GM12801 (cell line): ENCODE measurements around the gene RAB7A.

Experiments
- TF ChIP-seq, protein P1 (sequence below): IDR thresholded peaks from one replicate; pipeline ENCODE4 v1.5.1; 2011; ENCODE audit warnings: control low read depth; ENCODE audit not compliant: insufficient read length; ENCODE audit errors: extremely low read depth

Gene RAB7A

DNA sequence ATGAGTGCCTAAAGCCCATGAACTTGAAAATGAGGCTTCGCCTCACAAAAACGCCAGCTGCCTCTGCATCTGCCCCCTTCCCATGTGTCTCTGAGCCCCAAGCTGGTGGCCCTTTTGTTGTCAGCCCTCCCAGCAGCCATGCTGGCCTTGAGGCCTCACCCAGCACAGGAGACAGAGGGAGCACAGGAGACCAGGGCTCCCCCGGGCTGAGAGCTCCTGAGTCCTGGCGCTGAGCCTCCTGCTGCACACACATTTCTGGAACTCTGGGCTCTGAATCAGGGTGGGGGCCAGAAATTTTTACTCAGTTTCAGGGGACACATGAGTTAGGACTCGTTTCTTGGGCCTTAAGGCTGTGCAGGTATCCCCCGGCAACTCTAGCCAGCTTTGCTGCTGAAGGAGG, 97.0 kb downstream of the RAB7A start:
- TF ChIP-seq, protein P1, sequence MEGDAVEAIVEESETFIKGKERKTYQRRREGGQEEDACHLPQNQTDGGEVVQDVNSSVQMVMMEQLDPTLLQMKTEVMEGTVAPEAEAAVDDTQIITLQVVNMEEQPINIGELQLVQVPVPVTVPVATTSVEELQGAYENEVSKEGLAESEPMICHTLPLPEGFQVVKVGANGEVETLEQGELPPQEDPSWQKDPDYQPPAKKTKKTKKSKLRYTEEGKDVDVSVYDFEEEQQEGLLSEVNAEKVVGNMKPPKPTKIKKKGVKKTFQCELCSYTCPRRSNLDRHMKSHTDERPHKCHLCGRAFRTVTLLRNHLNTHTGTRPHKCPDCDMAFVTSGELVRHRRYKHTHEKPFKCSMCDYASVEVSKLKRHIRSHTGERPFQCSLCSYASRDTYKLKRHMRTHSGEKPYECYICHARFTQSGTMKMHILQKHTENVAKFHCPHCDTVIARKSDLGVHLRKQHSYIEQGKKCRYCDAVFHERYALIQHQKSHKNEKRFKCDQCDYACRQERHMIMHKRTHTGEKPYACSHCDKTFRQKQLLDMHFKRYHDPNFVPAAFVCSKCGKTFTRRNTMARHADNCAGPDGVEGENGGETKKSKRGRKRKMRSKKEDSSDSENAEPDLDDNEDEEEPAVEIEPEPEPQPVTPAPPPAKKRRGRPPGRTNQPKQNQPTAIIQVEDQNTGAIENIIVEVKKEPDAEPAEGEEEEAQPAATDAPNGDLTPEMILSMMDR, result no peak

DNA sequence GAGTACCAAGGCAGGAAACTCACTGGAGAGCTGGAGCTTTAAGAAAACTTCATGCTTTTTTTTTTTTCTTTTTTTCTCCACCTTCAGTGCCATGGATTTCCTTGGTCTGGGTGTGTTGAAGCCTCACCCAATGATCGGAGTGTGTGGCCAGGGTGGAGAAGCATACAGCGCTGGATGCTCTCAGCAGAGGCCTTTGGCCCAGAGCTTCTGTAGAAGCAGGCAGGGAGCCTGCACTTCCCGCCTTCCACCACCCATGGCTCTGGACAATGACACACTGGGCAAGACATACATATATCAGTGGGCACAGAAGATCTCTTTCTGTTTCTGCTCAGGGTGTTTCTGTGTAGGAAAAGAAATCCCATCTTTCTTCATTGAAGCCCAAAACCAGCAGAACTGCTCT, 97.6 kb downstream of the RAB7A start:
- TF ChIP-seq, protein P1, result no peak

DNA sequence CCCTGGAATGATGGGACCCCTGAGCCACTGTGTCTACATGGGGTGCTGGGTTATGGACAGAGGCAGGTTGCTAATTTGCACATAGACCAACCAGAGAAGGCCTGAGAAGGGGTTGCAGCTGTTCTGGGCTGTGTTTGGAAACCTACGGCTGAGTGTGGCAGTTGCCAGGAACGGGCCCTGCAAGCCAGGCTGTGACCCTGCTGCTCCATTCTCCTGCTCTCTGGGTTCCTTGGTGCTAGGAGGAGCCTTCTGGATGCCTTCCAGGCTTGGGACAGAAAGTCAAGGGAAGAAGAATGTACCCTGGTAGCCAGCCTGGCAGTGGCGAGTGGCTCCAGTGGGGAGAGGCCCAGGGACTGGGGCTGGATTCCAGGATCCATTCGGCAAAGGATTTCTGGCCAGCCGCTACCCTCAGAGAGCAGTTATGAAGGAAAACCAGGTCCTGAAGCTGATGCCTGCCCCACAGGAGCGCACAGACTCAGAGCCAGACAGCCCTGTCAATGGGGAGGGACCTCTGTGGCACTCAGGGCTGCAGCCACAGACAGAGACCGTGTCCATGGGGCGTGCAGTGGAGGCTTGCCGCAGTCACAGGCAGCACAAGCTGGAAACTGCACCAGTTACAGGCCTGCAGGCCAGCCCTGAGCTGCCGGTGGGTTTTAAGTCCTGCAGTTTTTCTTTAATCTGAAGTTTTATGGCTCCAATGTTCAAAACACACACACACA, 98.3 kb downstream of the RAB7A start:
- TF ChIP-seq, protein P1, result no peak

DNA sequence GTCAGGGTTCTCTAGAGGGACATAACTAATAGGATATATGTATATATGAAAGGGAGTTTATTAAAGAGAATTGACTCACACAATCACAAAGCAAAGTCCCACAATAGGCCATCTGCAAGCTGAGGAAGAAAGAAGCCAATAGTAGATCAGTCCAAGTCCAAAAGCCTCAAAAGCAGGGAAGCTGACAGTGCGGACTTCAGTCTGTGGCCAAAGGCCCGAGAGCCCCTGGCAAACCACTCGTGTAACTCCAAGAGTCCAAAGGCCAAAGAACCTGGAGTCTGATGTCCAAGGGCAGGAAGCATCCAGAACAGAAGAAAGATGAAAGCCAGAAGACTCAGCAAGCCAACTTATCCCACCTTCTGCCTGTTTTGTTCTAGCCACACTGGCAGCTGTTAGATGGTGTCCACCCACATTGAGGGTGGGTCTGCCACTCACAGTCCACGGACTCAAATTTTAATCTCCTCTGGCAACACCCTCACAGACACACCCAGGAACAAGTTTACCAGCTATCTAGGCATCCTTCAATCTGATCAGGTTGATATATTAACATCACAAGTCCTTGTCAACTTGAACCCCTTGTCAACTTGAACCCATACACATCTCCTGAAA, 99.2 kb downstream of the RAB7A start:
- TF ChIP-seq, protein P1, result no peak

DNA sequence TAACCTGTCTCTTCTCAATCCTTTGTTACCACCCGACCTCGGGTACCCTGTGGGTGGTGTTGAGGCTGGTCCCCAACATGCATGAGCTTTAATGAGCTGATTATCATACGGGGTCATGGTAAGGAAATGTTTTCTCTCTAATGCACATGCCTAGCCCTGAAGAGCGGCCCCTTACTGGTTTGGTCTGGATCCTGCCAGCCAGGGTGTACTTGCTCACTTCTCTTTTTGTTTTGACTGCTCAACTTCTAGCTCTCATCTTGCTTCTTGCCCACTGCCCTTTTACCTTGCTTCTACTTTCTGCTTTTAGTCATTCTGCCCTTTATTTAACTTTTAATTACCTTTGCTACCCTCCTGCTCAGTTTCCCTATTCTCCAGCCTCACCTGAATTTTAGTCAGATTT, 109.1 kb downstream of the RAB7A start:
- TF ChIP-seq, protein P1, result no peak

DNA sequence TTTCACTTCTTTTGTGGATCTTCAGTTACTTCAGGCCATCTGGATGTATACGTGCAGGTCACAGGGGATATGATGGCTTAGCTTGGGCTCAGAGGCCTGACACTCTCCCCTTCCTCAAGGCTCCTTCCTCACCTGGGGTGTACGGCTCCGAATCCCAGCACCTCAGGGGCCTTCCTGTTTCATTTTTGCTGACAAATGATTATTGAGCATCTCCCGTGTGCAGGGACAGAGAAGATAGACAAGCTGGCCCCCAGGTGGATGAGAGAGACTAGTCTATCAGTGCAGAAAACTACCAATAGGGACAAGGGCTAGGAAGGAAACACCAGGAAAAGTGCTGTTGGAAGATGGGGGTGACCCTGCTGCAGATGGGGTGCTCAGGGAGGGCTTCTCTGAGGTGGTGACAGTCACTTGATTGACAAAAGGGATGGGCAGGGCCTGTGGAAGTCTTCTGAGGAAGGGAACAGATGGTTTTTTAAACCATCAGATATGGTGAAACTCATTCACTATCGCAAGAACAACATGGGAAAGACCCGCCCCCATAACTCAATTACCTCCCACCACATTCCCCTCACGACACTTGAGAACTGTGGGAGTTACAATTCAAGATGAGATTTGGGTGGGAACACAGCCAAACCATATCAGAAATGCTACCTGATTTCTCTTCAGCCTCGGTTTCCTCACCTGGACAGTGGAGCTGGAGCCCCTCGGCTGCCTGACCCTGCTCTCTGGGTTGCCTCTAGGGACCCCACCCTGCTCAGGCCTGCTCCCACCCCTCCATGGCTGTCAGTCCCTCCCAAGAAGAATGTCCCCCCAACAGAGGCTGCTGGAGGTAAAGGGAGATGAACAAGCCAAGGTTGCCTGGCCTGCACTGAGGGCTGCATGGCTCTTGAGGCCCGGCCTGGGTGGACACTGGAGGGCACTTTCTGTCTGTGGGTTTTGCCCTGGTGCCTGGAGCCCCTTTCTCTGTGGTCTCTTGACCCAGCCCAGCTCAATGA, 116.2 kb downstream of the RAB7A start:
- TF ChIP-seq, protein P1, result no peak

DNA sequence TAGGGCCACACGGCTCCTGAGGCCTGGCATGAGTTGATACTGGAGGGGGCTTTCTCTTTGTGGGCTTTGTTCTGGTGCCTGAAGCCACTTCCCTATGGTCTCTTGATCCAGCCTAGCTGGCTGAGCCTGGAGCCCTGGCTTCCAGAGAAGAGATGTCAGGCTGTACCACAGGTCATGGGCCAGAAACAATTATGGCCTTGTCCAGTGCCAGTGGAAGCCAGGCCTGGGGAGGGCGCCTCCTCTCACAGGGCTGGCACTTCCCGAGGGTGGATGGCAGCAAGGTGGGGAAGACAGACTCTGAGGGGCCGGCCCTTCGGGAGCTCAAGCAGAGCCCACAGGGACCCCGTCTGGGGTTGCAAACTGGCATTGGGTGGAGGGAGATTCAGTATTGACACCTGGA, 118.5 kb downstream of the RAB7A start:
- TF ChIP-seq, protein P1, result no peak
